Prostate gland (tissue), 2 donors: Measurements from ENCODE around the gene ZC3H18. TPM values are rescaled to one million over a fixed set of nuclear protein-coding genes. Genes with fewer than 3 reads are reported as not detected.

ENCODE experiments used
- DNase-seq: peaks from one replicate; pipeline ENCODE4 v3.0.0-alpha.2; 2019; ENCODE audit warnings: low spot score
- H3K27ac ChIP-seq, 2 donors: fragments of 200-600 bp; sonication (generic); 2 replicates each; pipeline ENCODE4 v1.5.1; 2017 to 2019
- H3K27me3 ChIP-seq: fragments of 200-600 bp; sonication (generic); replicated peaks from 2 replicates; pipeline ENCODE4 v1.5.1; 2019; ENCODE audit not compliant: insufficient read depth
- H3K36me3 ChIP-seq, 2 donors: fragments of 200-600 bp; sonication (generic); 1 replicate in 1 of 2; 2 replicates in 1 of 2; pipeline versions ENCODE4 v1.5.1 to v1.8.1; 2017 to 2019
- H3K4me1 ChIP-seq: fragments of 200-600 bp; sonication (generic); replicated peaks from 2 replicates; pipeline ENCODE4 v1.5.1; 2019
- H3K4me3 ChIP-seq, 2 donors: fragments of 200-600 bp; sonication (generic); 2 replicates each; pipeline ENCODE4 v1.5.1; 2017 to 2019
- H3K9me3 ChIP-seq: fragments of 200-600 bp; sonication (generic); 2 replicates; pipeline ENCODE4 v1.5.1; 2017
- CTCF ChIP-seq, 4 experiments: fragments of 200-600 bp in 2 of 4; fragments of 450-650 bp in 2 of 4; sonication (generic) in 2 of 4; IDR thresholded peaks; 1 replicate in 3 of 4; 2 replicates in 1 of 4; pipeline ENCODE4 v1.5.1; 2016 to 2019; ENCODE audit warnings: antibody characterized with exemption in 4 of 4, mild to moderate bottlenecking in 2 of 4, moderate library complexity in 2 of 4
- POLR2A ChIP-seq: fragments of 450-650 bp; IDR thresholded peaks from one replicate; pipeline ENCODE4 v1.6.1; 2016; ENCODE audit warnings: antibody characterized with exemption, mild to moderate bottlenecking
- POLR2AphosphoS5 ChIP-seq: sonication (generic); formaldehyde crosslinking; IDR thresholded peaks from one replicate; pipeline ENCODE4 v1.6.1; 2017; ENCODE audit warnings: antibody characterized with exemption
- WGBS: methylation state at CpG from one replicate; pipeline ENCODE4 v1.1.5; 2018; 5-methylcytosine and 5-hydroxymethylcytosine counted together
- intact Hi-C: fragments of 100-400 bp; cut with DNase I; formaldehyde crosslinking; loops from one replicate; pipeline ENCODE4 v1.14.2; 2022
- total RNA-seq, 2 donors: library from RNA; depleted of rRNA; stranded (reverse); fragments of >200 nt; gene quantifications; one replicate each; pipeline ENCODE4 v1.1.0, GENCODE V29; 2016

ZC3H18 gene
- total RNA-seq, 2 donors from 2014 or later, result 26.7 to 50.7 TPM

DNA sequence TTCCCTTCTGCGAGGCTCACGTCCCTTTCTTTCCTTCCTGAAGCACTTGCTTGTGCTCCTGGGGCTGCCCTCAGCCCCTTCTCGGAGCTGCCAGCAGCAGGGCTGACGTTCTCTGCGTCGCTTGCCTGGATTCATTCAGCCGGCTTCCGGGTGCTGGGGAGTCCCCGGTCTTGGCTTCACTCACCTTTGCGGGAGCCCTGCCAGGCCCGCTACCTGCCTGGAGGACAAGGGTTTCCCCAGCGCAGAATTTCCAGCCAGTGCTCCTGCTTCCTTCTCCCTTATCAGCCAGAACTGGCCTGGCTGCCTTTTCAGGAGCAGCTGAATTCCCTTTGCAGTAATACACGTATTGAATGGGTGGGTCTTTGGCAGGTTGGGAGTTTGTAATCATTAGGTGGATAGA, 46.1 kb downstream of the ZC3H18 start:
- no peaks in the 10 kb centered on the region for H3K36me3 ChIP-seq
- 38% methylated on average over 13 of the region's 13 CpGs for WGBS
- peaks cover 7% of the 10 kb centered on the region for H3K4me1 ChIP-seq
- H3K4me3 ChIP-seq, result no peak overlapping the region
- H3K9me3 ChIP-seq, result no peaks in the 10 kb centered on the region
- no peak for TF ChIP-seq CTCF (IDR thresholded peaks at IDR 0.05)
- TF ChIP-seq POLR2AphosphoS5, result peak; percentile 80
- peak overlapping the region; percentile 2 to 58 for H3K27ac ChIP-seq
- no peaks in the 10 kb centered on the region for H3K27me3 ChIP-seq
- intact Hi-C loops, result no loop called here
- peak; percentile 91 for DNase-seq

DNA sequence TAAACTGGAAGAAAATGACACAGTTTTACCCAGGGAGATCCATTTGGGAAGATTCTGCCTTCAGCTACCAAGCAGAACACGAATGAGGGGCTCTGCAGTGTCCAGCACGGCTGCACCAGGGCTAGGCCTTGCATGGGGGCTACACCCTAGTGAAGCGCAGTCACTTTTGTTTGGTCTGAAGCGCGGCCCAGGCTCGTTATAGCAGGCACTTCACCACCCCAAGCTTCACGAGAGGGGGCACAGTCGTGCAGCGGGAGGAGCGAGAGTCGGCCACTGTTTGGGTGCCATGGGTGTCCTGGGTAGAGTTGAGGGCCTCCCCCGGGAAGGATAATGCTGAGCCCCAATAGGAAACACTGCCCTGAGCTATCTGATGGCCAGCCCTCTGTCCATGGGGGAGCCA, 46.5 kb downstream of the ZC3H18 start:
- 72% methylated on average over 12 of the region's 12 CpGs for WGBS
- intact Hi-C loops, result no loop called here
- Histone ChIP-seq H3K36me3 (no peaks in the 10 kb centered on the region), H3K9me3 (no peaks in the 10 kb centered on the region), H3K27ac (peak overlapping the region; percentile 2 to 58), H3K4me1 (peaks cover 7% of the 10 kb centered on the region), H3K4me3 (no peak overlapping the region), H3K27me3 (no peaks in the 10 kb centered on the region)
- no peak for TF ChIP-seq POLR2AphosphoS5
- no peak for DNase-seq

DNA sequence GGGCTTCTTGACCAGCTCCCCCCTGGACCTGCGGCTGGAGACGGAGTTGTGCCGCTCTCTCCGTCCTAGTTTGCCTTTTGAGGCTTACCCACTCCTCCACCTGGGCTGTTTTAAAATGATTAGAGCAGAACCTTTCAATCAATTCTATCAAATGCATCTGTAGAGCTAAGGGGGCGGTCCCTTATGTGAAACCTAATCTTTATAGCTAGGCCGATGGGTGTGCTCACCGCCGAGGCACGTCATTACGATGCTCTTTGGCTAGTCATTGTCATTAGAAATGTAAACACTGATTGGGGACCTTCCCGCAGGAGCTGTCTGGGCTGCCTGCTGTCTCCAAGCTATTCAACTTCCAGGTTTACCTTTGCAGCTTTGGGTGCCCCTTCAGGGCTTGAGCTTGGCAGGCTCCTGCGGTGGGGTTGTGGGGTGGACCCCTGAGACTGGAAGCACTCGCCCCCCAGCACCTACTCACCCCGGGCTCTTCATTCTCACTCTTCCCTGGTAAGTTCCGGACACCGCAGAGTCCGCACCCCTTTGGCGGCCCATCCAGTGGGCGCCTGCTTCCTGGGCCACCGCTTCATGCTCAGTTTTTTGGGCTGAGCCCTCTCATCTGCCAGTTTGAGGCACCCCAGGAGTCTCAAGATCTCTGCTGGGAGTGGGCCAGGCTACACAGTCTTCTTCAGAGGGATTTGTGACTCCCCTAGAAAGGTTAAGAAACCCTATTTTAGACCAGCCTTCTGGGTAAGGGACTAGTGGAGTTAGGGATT, 47.2 kb downstream of the ZC3H18 start:
- H3K9me3 ChIP-seq, result no peaks in the 10 kb centered on the region
- H3K36me3 ChIP-seq, result peaks cover 3 to 4% of the 10 kb centered on the region in 2 donors
- peak overlapping the region in 1 of 2 donors; percentile 58 for H3K27ac ChIP-seq
- DNase-seq, result peak; percentile 45
- WGBS, result 74% methylated on average over 20 of the region's 20 CpGs
- no peaks in the 10 kb centered on the region for H3K27me3 ChIP-seq
- H3K4me1 ChIP-seq, result peaks cover 7% of the 10 kb centered on the region
- H3K4me3 ChIP-seq, result no peak overlapping the region
- intact Hi-C loops, result no loop called here
- TF ChIP-seq CTCF (IDR thresholded peaks at IDR 0.05) (no peak), POLR2AphosphoS5 (peak; percentile 60), POLR2A (no peak)

GRCh38 chr16:88618182-88618955, 48.2 kb downstream of the ZC3H18 start:
- Histone ChIP-seq H3K9me3 (no peaks in the 10 kb centered on the region), H3K36me3 (peaks cover 12% of the 10 kb centered on the region in 2 donors), H3K4me3 (no peak overlapping the region), H3K27ac (no peak overlapping the region), H3K27me3 (no peaks in the 10 kb centered on the region), H3K4me1 (peaks cover 7% of the 10 kb centered on the region)
- intact Hi-C loops, result no loop called here
- no peak for TF ChIP-seq POLR2A
- no peak for TF ChIP-seq CTCF (IDR thresholded peaks at IDR 0.05)
- no peak for TF ChIP-seq POLR2AphosphoS5
- 80% methylated on average over 20 of the region's 20 CpGs for WGBS
- DNase-seq, result no peak

- WGBS, result 91% methylated on average over 19 of the region's 19 CpGs
- peaks cover 15 to 20% of the 10 kb centered on the region in 2 donors for H3K36me3 ChIP-seq
- DNase-seq, result no peak
- no peaks in the 10 kb centered on the region for H3K9me3 ChIP-seq
- H3K4me3 ChIP-seq, result no peak overlapping the region
- no peak for TF ChIP-seq POLR2AphosphoS5
- TF ChIP-seq POLR2A, result no peak
- TF ChIP-seq CTCF (IDR thresholded peaks at IDR 0.05), result no peak
- intact Hi-C loops, result no loop called here
- H3K4me1 ChIP-seq, result peaks cover 7% of the 10 kb centered on the region
- no peaks in the 10 kb centered on the region for H3K27me3 ChIP-seq
- no peak overlapping the region for H3K27ac ChIP-seq
These were observed 48.9 kb downstream of the ZC3H18 start for GRCh38 chr16:88618956-88619667.
